Renal cortical epithelial cell (primary cell): ENCODE results near the gene AHCYL1. TPM values are rescaled to one million over a fixed set of nuclear protein-coding genes. Genes with fewer than 3 reads are reported as not detected.
"Not testable (repeated sequence)": the region's sequence is repeated elsewhere in the genome, so short reads cannot be mapped to it uniquely, and the experiment has no call there.

Experiments
- DNase-seq: peaks from one replicate; pipeline ENCODE4 v3.0.0-alpha.2; 2011; ENCODE audit warnings: low read depth
- total RNA-seq: library from RNA; depleted of rRNA; stranded (reverse); fragments of >200 nt; gene quantifications from 2 replicates; pipeline ENCODE4 v1.2.3, GENCODE V29; 2014

The AHCYL1 gene
- 47.9 and 120 TPM in 2 replicates for total RNA-seq

DNA sequence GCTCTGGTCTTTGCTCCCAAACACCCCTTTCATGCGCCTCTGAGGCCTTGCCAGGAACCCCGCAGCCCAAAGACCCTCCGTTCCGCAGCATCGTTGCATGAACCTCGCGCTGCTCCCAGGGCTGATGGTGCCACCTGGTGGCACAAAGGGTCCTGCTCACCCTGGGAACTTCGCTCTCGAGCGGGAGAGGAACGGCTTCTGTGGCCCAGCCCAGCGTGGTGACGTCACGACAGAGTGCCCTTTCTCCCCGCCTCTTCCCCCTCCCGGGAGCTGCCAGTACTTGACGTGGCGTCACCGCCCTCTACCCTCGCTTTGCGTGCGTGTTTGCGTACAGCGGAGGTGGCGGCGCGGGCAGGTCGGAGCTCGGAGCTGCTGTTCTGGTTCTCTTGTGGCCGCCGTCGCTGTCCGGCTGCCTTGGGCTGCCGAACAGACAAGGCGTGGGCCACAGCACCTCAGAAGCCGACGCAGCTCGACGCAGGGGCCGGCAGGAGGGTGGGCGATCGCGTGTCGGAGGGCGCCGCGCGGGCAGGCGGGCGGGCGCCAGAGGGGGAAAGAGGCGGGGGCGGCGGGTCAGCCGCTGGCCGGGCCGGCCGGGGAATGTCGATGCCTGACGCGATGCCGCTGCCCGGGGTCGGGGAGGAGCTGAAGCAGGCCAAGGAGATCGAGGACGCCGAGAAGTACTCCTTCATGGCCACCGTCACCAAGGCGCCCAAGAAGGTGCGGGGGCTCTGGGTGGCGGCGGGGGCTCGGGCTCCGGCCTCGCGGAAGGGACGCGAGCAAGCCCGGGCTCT is at the start of gene AHCYL1:
Gene AHCYL1, plus strand, starts transcription at position 310 of the 791 bp plus-strand sequence. Its CDS starts 288 bp downstream, at position 598.
- DNase-seq, result peak; percentile 94

DNA sequence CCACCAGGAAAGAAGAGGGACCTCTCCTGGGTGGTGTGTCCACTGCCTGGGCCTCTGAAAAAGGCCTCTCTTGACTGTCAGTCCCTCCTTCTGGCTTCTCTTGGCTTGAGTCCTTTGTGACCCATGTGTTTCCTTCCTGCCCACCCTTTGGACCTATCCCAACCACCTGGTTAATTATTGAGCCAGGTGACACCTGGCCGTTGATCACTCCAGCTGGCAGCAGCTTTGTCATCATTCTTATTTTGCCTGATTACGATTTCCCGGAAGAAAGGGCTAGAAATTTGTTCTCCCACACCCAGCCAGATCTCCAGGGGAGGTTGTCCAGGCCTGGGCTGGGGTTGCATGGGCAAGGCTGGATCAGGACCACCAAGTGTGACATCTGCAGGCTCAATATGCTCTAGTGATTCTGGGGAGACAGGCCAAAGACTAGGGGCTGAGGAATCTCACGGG is 49.1 kb upstream of the AHCYL1 start:
- DNase-seq, result peak; percentile 70

DNA sequence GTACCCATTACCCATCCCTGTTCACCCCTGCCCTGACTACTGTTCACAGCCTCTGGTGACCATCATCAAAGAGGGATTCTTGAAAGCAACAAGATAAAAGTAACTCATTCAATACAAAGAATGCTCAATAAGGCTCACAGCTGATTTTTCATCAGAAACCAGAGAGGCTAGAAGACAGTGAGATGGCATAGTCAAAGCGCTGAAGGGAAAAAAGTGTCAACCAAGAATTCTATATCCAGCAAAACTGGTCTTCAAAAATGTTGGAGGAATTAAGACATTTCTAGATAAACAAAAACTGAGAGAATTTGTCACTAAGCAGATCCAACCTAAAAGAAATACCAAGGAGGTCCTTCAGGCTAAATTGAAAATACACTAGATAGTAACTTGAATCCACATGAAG is 46.8 kb upstream of the AHCYL1 start:
- no peak for DNase-seq

DNA sequence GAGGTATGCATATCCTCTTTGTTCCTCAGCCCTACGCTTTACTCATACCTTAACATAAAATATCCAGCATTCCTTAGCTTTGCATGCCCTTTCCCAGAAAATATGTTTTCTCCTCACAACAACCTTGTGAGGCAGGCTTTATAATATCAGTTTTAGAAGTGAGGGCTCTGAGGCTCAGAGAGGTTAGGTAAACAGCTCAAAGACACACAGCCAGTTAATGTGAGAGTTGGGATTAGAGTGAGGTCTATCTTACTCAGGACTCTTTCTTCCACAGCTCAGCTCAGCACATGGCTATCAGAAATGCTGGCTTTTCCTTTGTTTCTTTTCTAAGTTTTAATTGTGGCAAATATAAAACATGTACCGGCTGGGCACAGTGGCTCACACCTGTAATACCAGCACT is 46.0 kb upstream of the AHCYL1 start:
- DNase-seq, result no peak

DNA sequence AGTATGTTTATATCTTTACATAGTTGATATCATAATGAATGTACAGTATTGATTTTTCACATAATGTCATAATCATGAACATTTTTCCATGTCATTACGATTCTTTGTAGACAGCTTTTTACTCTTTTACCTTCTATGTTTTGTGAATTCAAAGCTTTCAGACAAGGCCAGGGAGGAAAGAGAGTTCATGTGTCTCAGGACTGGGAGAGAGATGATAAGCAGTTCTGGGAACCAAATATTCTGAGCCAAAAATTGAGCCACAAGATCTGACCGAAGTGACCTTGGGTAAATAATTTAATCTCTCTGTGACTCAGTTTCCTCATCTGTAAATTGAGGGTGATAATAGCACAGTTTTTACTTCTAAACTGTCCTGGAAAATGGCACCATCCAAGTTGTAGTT is 42.1 kb upstream of the AHCYL1 start:
- no peak for DNase-seq

DNA sequence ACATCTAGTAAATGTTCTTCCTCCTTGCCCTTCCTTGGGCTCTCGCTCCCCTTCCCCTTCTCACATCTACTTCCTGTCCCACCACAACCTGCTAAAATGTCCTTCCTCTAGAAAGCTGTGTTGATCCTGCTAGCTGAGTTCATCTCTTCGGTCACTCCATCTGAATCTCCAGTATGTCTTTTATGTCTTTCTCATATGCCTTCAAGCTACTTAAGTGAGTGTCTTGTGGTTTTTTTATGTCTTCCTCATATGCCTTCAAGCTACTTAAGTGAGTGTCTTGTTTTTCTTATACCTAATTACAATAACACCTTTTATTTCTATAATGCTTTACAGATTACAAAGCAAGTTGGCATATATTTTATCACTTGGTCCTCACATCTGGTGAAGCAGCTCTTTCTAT is 40.0 kb upstream of the AHCYL1 start:
- DNase-seq, result peak; percentile 53

DNA sequence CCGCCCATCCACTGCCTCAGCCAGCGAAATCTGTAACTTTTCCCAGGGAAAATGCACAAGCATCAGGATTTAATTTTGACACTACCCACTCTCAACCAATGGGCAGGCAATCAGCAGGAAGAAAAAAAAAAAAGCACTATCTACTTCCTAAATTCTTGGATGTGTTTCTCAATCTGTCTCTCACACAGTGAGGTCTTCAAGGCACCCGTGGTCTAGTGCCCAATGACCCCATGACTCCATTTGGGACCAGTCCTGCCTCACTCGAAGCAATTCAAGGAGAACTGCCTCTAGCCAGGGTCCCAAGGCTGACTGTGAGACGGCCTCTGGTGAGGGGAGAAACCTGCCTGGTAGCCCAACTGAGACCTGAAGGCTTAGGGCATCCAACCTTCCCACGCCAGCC is 38.1 kb upstream of the AHCYL1 start:
- DNase-seq, result no peak

DNA sequence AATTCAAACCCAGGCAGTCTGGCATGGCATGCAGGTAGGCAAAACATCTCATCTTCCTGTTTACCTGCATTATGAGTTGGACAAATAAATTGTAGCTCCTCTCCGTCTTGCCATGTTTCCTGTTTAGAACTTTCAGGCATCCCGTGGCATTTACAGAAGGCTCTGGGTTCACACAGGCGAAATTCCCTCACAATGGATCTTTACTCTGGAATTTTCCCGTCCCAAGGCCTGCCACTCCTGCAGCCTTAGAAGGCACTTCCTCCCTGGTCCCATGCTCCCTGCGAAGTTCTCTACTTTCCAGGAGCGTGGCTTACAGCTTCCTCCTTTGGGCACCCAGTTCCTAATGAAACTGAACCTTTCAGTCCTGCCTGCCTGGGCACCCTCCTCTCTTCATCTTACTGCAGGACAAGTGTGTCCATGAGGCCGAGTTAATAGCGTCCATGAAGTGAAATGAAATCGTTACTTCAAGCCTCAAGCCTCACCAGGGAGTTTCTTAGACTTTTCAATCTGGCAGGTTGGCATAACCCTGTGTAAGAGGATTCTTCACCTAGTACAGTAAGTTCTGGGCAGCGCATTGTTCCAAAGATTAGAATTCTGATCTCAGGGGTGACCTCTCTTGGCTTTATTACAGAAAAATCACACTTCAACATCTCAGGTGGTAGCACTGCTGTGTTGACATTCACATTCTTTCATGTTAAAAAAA is 36.8 kb upstream of the AHCYL1 start:
- DNase-seq, result no peak

DNA sequence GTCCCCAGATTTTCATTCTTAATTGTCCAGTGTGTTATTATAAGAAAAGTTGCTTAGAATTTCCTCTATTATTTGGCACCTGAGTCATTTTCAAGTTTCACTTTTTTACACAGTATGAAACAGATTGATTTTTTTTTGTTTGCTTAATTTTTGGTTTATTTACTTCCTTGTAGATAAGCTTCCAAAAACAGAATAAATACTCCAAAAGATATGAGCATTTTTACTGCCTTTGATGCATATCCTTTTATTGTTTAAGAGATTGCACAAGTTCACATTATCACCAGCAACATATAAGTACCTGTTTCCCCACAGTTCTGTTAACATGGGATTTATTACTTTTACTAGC is 36.3 kb upstream of the AHCYL1 start:
- DNase-seq, result no peak

DNA sequence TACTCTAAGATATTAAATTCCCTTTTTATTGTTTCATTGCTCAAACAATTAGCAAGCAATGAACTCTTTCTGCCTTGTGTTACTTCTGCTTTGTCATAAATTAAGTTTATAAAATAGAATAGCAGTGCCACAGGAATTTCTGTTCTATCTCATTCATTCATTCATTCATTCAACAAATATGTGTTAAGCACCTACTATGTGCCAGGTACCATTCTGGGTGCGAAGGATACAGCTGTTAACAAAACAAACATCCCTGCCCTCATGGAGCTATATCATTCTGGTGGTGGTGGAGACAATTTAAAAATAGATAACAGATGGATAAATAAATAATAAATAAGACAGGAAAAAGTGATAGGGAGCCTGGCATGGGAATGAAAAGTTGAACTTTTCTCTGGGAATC is 34.5 kb upstream of the AHCYL1 start:
- no peak for DNase-seq

DNA sequence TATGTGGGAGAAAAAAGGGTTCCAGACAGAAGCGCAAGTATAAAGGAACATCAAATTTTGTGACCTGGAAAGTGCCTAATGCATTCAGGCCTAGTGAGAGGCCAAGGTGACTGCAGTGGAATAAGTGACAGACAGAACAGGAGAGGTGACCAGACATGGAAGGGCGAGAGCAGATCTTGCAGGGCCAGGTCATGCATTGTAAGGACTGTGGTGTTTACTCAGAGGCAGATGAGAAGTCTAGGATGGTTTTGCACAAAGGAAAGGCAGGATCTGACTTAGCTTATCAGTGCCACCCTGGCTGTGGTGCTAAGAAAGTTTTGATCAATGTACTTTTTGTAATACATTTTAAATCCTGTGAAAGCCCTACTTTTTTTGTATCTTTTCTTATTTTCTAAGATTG is 34.1 kb upstream of the AHCYL1 start:
- DNase-seq, result no peak

DNA sequence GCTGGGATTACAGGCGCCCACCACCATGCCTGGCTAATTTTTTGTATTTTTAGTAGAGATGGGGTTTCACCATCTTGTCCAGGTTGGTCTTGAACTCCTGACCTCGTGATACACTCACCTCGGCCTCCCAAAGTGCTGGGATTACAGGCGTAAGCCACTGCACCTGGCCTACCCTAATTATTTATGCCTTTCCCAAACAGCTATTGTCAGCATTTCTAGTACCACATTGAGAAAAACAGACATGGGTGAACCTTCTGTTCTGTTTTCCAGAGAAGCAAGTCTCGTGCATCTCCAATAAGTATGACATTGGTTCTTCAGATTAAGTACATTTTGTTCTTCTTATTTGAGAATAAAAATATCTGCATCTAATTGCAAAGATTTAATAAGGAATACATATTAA is 33.1 kb upstream of the AHCYL1 start:
- not testable (repeated sequence) for DNase-seq

DNA sequence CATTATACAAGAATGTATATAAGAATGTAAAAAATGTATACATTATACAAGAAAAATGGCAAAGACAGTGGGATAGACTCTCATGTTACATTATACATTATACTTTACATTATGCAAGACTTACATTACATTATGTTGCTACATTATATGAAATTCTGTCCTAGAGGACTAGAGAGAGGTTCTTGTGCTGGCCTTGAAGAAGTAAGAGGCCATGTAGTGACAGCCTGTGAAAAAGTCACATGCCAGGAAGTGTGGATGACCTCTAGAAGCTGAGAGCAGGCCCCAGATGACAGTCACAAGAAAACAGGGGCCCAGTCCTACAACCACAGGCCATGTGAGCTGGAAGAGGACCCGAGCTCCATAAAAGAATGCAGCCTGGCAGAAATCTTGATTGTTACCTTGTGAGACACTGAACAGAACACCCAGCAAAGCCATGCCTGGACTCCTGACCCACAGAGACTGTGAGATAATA is 30.5 kb upstream of the AHCYL1 start:
- no peak for DNase-seq

DNA sequence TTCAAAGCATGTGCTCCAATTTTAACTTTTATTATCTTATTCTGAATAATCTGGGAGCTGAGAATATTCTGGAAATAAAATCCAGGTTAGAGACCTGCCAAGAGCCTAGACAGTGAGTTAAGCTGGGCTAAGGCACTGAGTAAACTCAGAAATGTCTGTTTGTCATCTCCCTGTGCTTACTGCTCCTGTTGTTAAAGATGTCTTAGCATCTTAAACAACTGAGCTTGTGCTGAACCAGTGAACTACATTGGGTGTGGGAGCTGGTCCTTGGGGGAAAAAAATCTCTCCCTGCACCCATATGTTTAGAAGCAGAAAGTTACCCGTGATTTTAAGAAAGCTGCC is 25.0 kb upstream of the AHCYL1 start:
- no peak for DNase-seq

DNA sequence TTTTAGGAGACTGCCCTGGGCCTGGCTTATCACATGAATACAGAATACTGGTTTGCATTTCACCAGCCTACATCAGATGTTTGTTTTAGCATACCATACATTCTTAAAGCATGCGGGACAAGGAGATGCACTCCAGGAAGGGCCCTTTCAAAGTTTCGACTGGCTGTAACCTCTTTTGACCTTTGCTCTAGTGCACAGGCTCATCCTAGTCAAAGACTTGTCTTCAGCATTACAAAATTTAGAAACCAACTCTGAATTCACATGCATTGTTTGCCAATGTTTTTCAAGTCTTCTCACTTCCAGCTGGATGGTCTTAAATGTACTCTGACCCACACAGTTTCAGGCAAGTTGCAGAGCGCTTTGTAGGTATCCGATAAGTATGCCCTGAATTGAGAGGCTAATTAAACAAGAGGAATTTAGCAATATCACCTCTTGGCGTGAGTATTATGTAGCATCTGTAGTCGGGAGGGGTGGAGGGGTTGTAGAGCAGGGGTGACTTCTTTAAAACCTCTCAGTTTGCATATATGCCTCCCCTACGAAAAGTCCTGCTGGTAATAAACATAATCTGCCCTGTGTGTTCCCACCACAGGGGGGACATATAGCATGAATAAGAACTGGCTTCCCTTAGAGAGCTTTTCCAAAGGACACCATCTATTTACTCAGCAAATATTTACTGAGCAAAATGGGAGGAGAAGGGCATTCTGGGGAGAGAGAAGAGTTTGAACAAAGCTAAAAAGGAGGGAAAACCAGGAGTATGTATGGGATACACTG is 24.4 kb upstream of the AHCYL1 start:
- DNase-seq, result peak; percentile 74

DNA sequence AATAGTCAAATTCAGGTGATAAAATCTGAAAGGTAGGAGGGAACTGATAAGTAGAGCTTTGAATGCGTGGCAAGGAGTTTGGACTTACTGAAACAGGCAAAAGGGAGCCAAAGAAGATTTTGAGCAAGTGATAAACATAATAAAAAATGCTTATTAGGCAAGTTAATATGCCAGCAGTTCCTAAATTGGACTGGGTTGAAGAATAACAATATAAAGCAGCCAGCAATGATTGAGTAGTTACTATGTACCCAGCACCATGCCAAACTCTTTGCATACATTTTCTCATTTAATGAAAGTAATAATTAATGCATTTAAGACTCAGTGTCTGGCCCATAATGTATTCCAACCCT is 23.8 kb upstream of the AHCYL1 start:
- no peak for DNase-seq

DNA sequence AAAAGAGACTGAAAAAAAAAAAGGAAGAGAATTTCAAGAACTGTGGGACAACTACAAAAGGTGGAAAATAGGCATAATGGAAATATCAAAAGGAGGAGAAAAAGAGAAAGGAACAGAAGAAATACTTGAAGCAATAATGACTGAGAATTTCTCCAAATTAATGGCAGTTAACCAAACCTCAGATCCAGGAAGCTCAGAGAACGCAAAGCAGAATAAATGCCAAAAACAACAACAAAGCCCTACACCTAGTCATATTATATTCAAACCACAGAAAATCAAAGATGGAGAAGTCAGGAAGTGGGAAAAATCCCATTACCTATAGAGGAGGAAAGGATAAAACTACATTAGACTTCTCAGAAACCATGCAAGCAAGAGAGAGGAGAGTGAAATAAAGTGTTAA is 20.7 kb upstream of the AHCYL1 start:
- no peak for DNase-seq

DNA sequence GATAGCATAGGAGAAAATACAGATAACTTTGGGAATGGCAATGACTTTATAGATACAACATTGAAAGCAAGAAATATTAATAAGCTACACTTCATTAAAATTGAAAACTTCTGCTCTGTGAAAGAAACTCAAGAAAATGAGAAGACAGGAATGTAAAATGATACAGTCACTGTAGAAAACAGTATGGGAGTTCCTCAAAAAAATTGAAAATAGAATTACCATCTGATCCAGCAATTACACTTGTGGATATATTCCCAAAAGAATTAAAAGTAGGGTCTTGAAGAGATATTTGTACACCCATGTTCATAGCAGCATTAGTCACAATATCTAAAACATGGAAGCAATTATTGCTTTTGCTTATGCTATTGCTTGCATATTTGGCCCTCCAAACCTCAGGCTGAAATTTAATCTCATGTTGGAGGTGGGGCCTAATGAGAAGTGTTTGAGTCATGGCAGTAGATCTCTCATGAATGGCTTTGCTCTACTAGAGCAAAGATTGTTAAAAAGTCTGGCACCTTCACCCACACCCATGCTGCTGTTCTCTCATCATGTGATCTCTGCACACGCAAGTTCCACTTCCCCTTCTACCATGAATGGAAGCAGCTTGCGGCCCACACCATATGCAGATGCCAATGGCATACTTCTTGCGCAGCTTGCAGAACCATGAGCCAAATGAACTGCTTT is 15.3 kb upstream of the AHCYL1 start:
- DNase-seq, result peak; percentile 51

DNA sequence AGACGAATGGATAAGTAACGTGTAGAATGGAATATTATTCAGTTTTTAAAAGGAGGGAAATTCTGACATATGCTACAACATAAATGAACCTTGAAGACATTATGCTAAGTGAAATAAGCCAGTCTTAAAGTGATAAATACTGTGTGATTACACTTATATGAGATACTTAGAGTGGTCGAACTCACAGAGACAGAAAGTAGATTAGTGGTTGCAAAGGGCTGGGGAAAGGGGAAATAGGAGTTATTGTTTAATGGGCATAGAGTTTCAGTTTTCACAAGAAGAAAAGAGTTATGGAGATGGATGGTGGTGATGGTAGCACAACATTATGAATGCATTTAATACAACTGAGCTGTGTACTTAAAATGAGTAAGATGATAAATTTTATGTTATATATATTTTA is 14.7 kb upstream of the AHCYL1 start:
- DNase-seq, result no peak

DNA sequence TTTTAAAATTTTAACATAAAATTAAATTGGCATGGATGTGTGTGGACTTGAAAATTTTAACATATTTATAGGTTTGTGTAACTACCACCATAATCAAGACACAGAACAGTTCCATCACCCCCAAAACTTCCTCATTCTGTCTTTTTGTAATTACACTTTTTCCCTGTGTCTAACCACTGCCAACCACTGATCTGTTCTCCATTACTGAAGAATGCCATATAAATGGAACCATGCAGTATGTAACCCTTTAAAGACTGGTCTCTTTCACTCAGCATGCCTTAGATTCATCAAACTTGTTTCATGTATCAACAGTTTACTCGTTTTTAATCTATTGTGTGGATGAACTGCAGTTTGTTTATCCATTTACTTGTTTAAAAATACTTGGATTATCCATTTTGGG is 13.0 kb upstream of the AHCYL1 start:
- no peak for DNase-seq

DNA sequence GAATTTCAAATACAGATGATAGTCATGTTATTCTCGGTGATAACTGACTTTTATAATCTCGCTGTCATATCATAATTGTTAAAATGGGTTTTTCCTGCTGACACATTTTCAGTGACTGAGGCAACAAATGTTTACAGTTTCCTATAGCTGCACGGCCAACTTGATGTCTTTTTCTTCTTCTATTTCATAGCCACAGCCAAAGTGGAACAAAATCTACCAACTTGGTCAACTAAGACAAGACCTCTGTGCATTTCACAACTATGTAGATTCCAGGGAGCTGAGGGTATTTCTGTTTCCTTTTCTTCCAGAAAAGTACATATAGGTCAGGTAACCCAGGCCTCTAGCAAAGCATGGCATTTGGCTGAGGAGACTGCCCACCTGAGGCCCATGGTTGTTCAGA is 10.4 kb upstream of the AHCYL1 start:
- no peak for DNase-seq

DNA sequence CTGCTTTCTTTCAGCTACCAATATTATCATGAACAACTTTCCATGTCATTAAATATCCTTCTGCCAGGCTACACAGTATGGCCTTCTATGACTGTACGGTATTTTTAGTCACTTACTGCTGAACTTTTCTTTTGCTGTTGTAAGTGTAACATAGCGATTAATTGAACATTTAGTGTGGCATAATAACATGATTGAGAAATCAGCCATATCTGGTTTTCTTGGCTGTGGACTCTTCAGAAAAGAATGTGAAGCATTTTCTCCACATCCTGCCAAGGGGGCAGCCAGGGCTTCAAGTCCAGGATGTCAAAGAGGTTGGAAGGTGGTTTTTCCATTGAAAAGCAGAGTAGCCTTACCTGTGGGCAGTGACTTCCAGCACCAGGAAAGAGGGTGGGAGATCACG is 8.8 kb upstream of the AHCYL1 start:
- DNase-seq, result peak; percentile 97
